Activated CD8-positive, alpha-beta memory T cell treated with anti-CD3 and anti-CD28 coated beads, Interleukin-2, amount 50 U/mL, for 24 hours (primary cell): ENCODE data around the gene NPHP1.
"Not testable (repeated sequence)": the region's sequence is repeated elsewhere in the genome, so short reads cannot be mapped to it uniquely, and the experiment has no call there.

Experiments
- DNase-seq: peaks from one replicate; pipeline ENCODE4 v3.0.0-alpha.2; 2020; ENCODE audit errors: extremely low read depth

NPHP1 gene

GRCh38 chr2:110104025-110104771 is 100.6 kb downstream of the NPHP1 start:
- DNase-seq: no peak

DNA sequence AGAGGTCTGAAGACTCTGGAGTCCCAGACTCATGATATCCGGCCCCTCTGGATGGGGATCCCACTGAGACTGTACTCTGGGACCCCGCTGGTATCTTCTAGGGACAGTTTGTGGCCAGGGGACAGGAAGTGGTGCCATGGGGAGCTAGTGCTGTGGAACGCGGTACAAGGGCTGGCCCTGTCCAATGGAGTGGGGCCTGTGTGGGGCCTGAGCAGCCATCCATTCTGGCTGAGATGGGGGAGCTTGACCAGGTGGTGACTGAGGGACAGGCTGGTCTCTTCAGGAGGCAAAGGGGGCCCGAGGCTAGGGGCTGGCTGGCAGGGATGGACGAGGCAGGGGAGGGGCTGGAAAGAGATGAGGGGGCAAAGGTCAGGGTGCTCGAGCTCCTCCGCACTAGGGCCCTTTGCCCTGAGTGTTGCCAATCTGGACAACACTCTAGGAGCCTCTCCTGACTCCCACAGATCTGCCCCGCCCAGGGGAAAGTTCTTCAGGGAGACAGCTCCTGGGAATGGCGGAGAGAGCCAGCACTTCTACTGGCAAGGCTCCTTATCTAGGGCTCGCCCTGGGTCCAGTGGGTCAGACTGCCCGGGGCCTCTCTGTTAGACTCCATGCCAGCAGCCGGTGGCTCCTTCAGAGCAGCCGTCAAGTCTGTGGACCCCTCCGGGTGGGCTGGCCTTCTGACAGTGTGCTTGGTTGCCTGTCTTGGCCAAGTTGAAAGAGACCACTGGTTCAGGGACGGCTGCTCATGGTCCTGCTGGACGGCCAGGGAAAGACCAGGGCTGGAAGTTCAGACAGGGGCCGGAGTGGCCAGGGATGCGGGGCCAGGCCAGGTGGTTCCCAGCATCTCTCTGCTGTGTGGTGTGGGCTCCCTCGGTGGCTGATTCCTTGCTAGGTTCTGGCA is 101.5 kb downstream of the NPHP1 start:
- no peak for DNase-seq

DNA sequence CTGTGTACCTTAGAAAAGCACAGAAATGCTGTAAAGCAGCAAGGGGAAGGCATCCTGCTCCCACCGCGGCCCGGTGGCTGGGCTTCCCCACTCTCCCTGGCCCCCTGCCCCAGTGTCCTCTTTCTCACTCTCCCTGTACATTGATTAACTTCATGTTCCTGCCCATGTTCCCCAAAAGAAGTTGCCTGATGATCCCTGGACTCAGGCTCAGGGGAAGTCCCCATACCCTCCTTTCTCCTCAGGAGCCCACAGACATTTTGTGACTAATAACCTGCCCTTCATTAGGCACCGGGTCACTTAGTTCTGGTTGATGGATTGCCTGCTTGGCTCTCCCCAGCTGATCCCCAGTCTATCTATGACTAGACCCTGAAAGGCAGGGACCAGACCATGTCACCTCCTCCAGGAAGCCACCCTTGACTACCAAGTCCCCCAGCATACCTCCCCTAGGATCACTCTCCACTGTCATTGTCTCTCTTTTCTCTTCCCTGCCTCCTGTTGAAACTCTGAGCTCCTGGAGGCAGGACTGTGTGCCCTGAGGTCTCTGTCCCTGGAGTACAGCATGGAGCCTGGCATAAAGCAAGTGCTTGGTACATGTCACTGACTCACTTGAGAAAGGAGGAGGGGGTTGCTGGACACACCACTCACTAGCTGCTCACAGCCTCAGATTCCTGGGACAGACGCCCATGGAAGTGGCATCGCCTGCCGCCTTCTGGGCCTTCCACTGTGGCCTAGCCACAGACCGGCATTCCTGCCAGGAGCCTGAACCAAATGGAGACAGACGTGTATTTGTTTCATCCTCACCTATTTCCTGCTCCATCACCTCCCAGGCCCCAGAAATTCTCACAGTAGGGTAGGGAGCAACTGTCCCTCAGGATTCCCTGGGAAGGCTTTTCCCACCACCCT is 102.7 kb downstream of the NPHP1 start:
- DNase-seq: no peak

DNA sequence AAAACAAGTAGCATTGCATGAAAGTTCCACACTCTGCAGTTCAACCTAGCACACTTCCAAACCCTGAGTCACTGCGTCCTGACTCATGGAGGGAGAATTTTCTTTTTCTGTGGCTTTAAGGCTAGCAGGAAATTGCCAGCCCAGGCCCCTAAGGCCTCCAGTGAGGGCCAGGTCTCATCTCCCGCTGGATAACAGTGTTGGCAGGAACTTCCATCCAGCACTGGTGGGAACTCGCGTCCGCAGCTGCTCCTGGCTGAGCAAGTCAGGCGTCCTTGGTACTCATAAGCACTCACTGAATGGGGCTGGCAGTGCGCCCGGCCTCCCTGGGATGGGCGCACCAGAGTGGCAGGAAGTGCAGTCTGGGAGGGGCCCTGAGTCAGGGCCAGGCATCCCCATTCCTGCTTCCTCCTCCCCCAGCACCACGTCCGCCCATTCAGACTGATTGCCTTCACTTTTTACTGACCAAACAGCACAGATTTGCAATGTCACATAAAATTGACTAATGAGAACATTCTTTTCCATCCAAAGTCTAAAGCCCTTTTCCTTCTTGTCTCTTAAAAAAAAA is 103.5 kb downstream of the NPHP1 start:
- no peak for DNase-seq

- not testable (repeated sequence) for DNase-seq
These were observed 103.9 kb downstream of the NPHP1 start for GRCh38 chr2:110100880-110101279.

- no peak for DNase-seq
These were observed 104.3 kb downstream of the NPHP1 start for GRCh38 chr2:110100480-110100879.

- DNase-seq: no peak
These were observed 105.2 kb downstream of the NPHP1 start for GRCh38 chr2:110099471-110100225.

- DNase-seq: no peak
These were observed 105.8 kb downstream of the NPHP1 start for GRCh38 chr2:110099038-110099425.

DNA sequence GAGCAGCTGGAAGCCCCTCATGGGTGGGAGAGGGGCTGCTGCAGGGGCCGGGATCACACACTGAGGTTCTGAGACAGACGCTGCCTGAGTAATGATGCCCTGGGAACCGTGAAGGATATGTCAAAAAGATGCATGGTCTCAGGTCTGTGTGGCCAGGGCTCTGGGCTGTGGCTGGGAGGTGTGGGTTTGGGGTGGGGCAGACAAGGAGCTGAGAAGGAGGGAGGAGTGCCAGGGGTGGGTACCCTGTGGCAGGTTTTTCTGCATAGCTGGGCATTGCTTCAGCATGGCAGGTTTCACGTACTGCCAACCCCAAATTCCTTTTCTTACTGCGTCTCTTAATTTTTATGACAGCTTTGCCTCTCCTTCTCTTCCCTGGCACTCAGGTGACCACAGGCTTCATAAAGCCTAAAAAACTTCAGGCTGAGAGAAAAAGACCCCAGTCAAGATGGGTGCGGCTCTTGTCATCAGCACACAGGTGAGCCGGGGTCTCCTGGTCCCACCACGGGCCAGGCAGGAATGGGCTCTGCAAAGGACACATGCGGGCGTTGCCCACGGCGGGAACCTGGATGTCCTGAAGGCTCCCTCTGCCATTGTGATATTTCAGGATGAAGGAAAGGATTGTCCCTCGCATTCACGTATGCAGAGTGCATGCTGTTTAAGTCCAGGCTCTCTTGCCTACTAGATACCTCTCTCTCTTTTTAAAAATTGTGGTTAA is 107.2 kb downstream of the NPHP1 start:
- DNase-seq: no peak

DNA sequence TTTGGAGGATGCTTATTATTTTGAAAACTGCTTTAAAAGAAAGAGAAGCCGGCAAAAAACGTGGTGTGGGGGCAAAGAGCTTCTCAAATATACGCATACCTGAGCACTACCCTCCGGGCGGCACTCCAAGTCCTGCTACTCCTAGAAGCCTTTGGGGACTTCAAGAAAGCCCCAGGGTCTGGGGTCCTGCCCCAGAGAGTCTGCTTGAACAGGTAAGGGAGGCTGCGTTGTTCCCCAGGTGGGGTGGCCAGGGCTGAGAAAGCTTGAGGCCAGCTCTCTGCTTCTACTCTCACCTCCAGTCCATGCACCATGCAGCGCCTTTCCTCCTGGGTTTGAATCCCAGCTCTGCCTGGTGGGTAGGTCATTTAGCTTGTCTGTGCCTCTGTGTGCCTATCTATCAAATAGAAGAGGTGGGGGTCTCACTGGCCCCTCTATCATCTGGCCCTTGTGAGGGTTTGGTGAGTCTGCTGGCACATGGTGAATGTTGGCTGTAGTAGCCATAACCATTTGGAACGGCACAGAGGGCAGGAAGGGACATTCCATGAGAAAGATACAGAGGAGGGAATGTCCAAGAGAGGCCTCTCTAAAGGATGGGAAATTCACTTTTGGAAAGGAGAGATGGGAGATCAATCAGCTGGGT is 108.7 kb downstream of the NPHP1 start:
- no peak for DNase-seq

- DNase-seq: not testable (repeated sequence)
These were observed 109.8 kb downstream of the NPHP1 start for GRCh38 chr2:110094884-110095534.

DNA sequence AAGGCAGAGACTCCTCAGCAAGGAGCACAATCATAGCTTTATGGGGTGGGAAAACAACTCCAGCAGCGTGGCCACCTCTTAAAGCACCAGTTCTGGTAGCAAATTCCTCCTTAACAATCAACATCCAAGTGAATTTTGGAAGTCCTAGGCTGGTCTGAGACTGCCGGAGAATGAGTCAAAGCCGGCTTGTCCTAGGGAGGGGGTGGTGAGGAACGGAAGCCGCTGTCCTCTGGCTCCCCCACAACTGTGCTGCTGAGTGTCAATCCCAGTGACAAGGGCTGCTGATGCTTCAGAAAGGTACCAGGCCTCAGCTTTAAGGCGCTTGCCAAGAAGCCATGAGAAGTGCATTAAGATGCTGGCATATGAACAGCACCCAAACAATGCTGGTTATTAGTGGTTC is 110.9 kb downstream of the NPHP1 start:
- not testable (repeated sequence) for DNase-seq

DNA sequence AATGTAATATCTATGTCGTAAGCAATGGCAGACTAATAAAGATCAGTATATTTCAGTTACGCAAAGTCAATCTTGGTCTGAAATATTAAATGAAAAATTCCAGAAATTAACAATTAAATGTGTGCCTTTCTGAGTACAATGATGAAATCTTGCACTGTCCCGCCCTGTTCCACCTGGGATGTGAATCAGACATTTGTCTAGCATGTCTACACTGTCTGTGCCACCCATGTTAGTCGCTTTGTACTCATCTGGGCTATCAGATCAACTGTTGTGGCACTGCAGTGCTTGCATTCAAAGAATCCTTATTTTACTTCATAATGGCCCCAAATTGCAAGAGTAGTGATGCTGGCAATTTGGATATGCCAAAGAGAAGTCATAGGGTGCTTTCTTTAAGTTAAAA is 114.6 kb downstream of the NPHP1 start:
- not testable (repeated sequence) for DNase-seq

DNA sequence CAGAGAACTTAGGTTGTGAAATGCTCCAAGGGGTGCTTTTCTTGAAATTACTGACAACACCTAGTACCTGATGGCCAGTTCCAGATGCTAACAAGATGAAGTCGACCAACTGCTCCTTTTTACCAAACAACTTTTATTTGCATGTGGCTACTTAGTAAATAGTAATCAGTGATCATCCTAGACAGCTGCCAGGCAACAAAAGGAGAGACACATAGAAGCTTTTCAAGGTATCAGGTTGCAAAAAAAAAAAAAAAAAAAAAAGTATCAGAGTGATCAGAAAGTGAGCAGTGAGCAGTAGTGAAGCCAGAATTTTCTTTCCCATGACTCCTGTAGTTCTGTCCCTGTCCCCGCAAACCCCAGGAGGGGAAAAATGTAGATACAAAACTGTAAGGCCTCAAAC is 121.1 kb downstream of the NPHP1 start:
- not testable (repeated sequence) for DNase-seq

DNA sequence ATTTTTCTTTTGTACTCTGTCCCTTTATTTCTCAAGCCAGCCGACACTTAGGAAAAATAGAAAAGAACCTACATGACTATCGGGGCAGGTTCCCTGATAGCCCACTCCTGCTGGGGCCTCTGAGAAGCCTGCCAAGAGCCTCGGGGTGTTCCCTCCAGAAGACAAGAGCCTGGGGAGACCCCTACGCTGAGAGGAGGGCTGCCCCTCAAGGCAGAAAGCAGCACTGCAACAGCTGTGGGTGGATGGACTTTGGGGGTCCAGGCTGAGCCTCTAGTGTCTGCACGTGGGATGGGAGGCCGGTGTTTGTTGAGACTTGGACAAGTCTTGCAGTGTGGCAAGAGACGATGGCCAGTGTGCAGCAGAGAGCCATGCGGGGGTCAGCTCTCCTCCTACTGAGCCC is 121.7 kb downstream of the NPHP1 start:
- DNase-seq: not testable (repeated sequence)

DNA sequence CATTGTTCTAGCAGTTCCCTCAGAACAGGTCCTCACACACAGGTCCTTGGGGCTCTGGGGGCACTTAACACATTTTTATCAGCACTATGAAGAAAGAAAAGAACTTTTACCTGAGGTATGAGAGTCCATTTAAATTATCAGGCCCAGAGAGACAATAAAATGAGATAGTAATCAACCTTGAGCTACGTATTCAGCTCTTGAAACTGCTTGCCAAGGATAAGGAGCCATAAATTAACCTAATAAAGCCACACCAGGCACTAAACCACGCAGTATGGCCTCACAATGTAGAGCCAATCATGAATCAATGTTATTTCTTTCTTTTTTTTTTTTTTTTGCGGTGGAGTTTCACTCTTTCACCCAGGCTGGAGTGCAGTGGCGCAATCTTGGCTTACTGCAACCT is 126.7 kb downstream of the NPHP1 start:
- DNase-seq: not testable (repeated sequence)

DNA sequence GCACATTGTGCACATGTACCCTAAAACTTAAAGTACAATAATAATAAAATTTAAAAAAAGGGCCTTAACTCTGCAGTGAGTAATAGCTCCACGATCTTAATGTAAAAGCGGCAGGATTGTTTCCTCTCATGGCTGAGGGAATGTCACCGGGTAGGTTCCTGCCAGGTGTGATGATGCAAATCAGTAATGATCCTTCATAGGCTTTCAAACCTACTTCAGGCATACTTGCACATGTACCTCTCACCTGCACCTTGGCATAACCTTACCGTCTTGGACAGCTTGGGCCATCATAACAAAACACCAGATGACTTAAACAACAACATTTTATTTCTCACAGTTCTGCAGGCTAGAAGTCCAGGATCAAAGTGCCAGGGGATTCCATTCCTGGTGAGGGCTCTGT is 128.9 kb downstream of the NPHP1 start:
- not testable (repeated sequence) for DNase-seq
